ENCODE results near the gene ZNF783. TPM values are rescaled to one million over a fixed set of nuclear protein-coding genes. Genes with fewer than 3 reads are reported as not detected.

The ZNF783 gene
- total and polyA plus RNA-seq, 9 of the 15 experiments (the other 6 are each of a cell fraction or from before 2014, with no cell fraction given): 0.66 to 11.2 (median 5.4) TPM

- H4K20me1 ChIP-seq (replicated peaks; ENCODE audit: control insufficient read depth, insufficient read depth, low read length): no peaks in the 10 kb centered on the region
- no peak for TF ChIP-seq YBX1 (IDR thresholded peaks at IDR 0.05)
- TF ChIP-seq ZNF41 (CRISPR knock-in tag; conservative IDR thresholded peaks at IDR 0.05): no peak
- TF ChIP-seq CTCFL (IDR thresholded peaks at IDR 0.05; ENCODE audit: borderline replicate concordance, insufficient read depth, low read depth, low read length, poor library complexity, severe bottlenecking): no peak
- TF ChIP-seq EHMT2 (IDR thresholded peaks at IDR 0.05): no peak
- no peak for TF ChIP-seq TEAD1 (CRISPR knock-in tag; IDR thresholded peaks at IDR 0.05)
- TF ChIP-seq DDX20 (tag; IDR thresholded peaks at IDR 0.05; ENCODE audit: low read depth): no peak
- no peak for TF ChIP-seq EZH2 (IDR thresholded peaks at IDR 0.05; ENCODE audit: borderline replicate concordance, low read depth, low read length)
- TF ChIP-seq ATF6 (CRISPR knock-in tag; IDR thresholded peaks at IDR 0.05): no peak
- H3K4me3 ChIP-seq: no peak overlapping the region
- H3K79me2 ChIP-seq (ENCODE audit: control insufficient read depth, insufficient read depth, low read length): no peaks in the 10 kb centered on the region
- H3K9me3 ChIP-seq (replicated peaks; ENCODE audit: control insufficient read depth, insufficient read depth, low read depth, low read length): no peaks in the 10 kb centered on the region
- DNase-seq (ENCODE audit: extremely low read depth in 1 of 4, low spot score in 3 of 4): no peak
- peak overlapping the region in 1 of 2 experiments; percentile 50; a peak in 1 of 4 replicates for H3K9ac ChIP-seq (ENCODE audit: insufficient read depth in 1 of 2, low read depth in 2 of 2, low read length in 2 of 2)
- H3K4me1 ChIP-seq (replicated peaks in 1 of 2; ENCODE audit: control insufficient read depth in 2 of 2, insufficient read depth in 2 of 2, low read length in 2 of 2): peaks cover 0 to 23% of the 10 kb centered on the region in 2 experiments; a peak in 2 of 5 replicates
- no peak for FAIRE-seq
- ATAC-seq: no peak
- ChIA-PET POLR2A (interaction anchor here (0.5 kb wide), 1 partner anchor 9 kb away, joined by 3 read pairs; no protein-coding TSS in a partner anchor), CTCF (ENCODE audit: low intra/inter-chr PET ratio) (no interaction called here)
- no peak overlapping the region for H3K27ac ChIP-seq (ENCODE audit: extremely low read depth, low read depth, low read length)
- no TSS peak for BruUV-seq (replicated peaks)
- H2AFZ ChIP-seq (ENCODE audit: low read depth, low read length): no peak overlapping the region
- H3K4me2 ChIP-seq (ENCODE audit: insufficient read depth, low read length): no peak overlapping the region
- H3K27me3 ChIP-seq (ENCODE audit: control insufficient read depth in 2 of 2, insufficient read depth in 2 of 2, low read length in 2 of 2): peaks cover 17 to 87% of the 10 kb centered on the region in 2 experiments; a peak in 4 of 5 replicates
- WGBS (ENCODE audit: insufficient coverage, low coverage, missing lambda C conversion rate): 25% methylated on average over 10 of the region's 10 CpGs
- H3K36me3 ChIP-seq (ENCODE audit: control insufficient read depth, insufficient read depth, low read length): no peaks in the 10 kb centered on the region
- in situ Hi-C loops (cut with MboI): no loop called here
- peaks cover 3% of the 10 kb centered on the region for H3K9me1 ChIP-seq (ENCODE audit: control insufficient read depth, insufficient read depth, low read length)
- intact Hi-C loops (cut with micrococcal nuclease): no loop called here
These were observed 25.6 kb downstream of the ZNF783 start for GRCh38 chr7:149287622-149288021.
